ENCODE data around the gene PCBP3.

PCBP3 gene

DNA sequence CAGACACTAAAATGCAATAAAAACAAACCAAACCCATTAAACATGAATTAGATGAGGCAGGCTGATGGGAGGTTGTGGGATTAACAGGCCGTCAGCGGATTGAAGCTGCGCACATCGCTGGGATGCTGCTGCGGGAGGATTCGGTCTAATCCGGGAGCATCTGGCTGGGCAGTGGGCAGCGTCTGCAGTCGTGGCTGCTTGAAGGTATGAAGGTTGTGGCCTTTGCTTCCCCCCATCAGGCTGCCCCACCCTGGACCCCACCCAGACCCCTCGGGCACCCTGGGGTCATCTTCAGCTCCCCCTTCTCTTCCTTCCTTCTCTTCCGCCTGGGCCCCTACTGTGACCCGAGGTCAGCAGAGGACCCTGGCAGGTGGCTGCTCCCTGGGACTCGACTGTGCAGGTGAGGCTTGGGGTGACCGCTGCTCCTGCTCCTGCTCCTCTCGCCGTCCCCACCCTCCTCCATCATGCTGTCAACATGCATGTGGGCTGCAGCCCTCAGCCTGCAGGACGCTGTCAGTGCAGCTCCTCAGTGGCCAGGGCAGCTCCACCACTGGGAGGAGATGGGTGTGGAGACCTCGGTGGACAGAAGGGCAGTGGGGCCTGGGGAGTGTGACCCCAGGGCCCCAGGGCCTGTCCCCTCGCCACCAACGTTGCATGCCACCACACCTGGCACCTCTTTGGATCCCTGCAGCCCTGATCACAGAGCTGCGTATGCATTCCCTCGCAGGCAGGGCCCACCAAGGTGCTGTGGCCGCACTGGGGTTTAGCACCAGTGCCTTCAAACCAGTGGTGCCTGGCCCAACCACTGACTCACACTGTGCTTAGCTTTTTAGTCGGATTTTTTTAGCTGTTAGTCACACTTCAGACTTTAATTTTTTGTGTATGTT is 225.8 kb downstream of the PCBP3 start:
- Histone ChIP-seq H3K9ac (ENCODE audit: low read depth, low read length) (no peak overlapping the region), H3K4me3 (ENCODE audit: low read length) (no peak overlapping the region), H3K4me1 (ENCODE audit: insufficient read depth, low read length) (no peaks in the 10 kb centered on the region), H3K27ac (ENCODE audit: low read length) (no peak overlapping the region), H3K36me3 (ENCODE audit: insufficient read depth, low read depth, low read length) (no peaks in the 10 kb centered on the region), H3K27me3 (ENCODE audit: insufficient read depth, low read length) (no peaks in the 10 kb centered on the region), H3K9me3 (ENCODE audit: insufficient read depth, low read depth, low read length) (no peaks in the 10 kb centered on the region)

DNA sequence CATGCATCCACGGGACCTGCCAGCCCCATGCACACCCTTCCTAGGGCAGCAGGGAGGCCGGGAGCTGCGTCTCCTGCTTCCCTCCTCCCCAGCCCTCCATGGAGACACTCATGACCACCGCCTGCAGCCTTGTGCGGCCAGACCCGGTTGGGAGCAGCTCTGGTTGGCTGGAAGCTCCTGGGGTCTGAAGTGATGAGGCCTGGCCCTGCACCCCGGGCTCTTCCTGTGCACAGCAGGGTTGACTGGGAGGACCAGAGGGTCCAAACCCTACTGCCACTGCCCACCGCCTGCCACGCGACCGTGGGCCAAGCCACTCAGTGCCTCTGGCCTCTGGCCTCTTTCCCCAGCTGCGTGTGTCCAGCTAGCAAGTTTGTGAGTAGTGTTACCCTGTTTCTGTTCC is 226.9 kb downstream of the PCBP3 start:
- Histone ChIP-seq H3K27ac (ENCODE audit: low read length) (no peak overlapping the region), H3K36me3 (ENCODE audit: insufficient read depth, low read depth, low read length) (no peaks in the 10 kb centered on the region), H3K9me3 (ENCODE audit: insufficient read depth, low read depth, low read length) (no peaks in the 10 kb centered on the region), H3K9ac (ENCODE audit: low read depth, low read length) (no peak overlapping the region), H3K4me3 (ENCODE audit: low read length) (no peak overlapping the region), H3K4me1 (ENCODE audit: insufficient read depth, low read length) (no peaks in the 10 kb centered on the region), H3K27me3 (ENCODE audit: insufficient read depth, low read length) (no peaks in the 10 kb centered on the region)

DNA sequence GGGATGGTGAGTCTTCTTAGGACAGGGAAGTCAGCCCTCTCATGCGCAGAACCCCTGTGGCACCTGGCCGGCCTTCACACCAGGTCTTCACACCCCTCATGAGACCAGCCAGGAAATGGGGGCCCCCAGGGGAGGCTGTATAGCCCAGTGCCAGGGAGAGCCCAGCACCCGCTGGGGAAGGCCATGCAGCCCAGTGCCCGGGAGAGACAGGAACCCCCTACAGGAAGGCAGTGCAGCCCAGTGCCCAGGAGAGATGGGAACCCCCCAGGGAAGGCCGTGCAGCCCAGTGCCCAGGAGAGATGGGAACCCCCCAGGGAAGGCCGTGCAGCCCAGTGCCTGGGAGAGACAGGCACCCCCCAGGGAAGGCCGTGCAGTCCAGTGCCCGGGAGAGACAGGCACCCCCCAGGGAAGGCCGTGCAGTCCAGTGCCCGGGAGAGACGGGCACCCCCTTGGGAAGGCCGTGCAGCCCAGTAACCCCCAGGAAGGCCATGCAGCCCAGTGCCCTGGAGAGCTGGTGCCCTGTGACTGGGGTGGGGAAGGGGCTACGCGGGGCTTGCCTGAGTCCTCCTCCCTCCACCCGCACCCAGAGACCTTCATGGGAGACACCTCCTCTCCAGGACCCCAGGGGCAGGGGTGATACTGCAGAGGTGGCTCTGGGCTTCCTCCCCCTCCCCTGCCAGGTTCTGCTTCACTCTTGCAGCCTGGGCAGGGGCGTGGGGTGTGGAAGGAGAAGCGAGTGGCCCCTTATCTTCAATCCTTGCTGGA is 227.5 kb downstream of the PCBP3 start:
- no peak overlapping the region for H3K9ac ChIP-seq (ENCODE audit: low read depth, low read length)
- H3K36me3 ChIP-seq (ENCODE audit: insufficient read depth, low read depth, low read length) = no peaks in the 10 kb centered on the region
- H3K27me3 ChIP-seq (ENCODE audit: insufficient read depth, low read length) = no peaks in the 10 kb centered on the region
- no peaks in the 10 kb centered on the region for H3K9me3 ChIP-seq (ENCODE audit: insufficient read depth, low read depth, low read length)
- no peak overlapping the region for H3K4me3 ChIP-seq (ENCODE audit: low read length)
- no peaks in the 10 kb centered on the region for H3K4me1 ChIP-seq (ENCODE audit: insufficient read depth, low read length)
- no peak overlapping the region for H3K27ac ChIP-seq (ENCODE audit: low read length)

GRCh38 chr21:45871616-45872236 is 228.2 kb downstream of the PCBP3 start:
- Histone ChIP-seq H3K9me3 (ENCODE audit: insufficient read depth, low read depth, low read length) (no peaks in the 10 kb centered on the region), H3K4me1 (ENCODE audit: insufficient read depth, low read length) (no peaks in the 10 kb centered on the region), H3K36me3 (ENCODE audit: insufficient read depth, low read depth, low read length) (no peaks in the 10 kb centered on the region), H3K4me3 (ENCODE audit: low read length) (no peak overlapping the region), H3K27ac (ENCODE audit: low read length) (no peak overlapping the region), H3K27me3 (ENCODE audit: insufficient read depth, low read length) (no peaks in the 10 kb centered on the region), H3K9ac (ENCODE audit: low read depth, low read length) (no peak overlapping the region)

GRCh38 chr21:45872471-45872870 is 228.9 kb downstream of the PCBP3 start:
- Histone ChIP-seq H3K4me1 (ENCODE audit: insufficient read depth, low read length) (no peaks in the 10 kb centered on the region), H3K9me3 (ENCODE audit: insufficient read depth, low read depth, low read length) (no peaks in the 10 kb centered on the region), H3K36me3 (ENCODE audit: insufficient read depth, low read depth, low read length) (no peaks in the 10 kb centered on the region), H3K27me3 (ENCODE audit: insufficient read depth, low read length) (no peaks in the 10 kb centered on the region), H3K27ac (ENCODE audit: low read length) (no peak overlapping the region), H3K9ac (ENCODE audit: low read depth, low read length) (no peak overlapping the region), H3K4me3 (ENCODE audit: low read length) (no peak overlapping the region)

DNA sequence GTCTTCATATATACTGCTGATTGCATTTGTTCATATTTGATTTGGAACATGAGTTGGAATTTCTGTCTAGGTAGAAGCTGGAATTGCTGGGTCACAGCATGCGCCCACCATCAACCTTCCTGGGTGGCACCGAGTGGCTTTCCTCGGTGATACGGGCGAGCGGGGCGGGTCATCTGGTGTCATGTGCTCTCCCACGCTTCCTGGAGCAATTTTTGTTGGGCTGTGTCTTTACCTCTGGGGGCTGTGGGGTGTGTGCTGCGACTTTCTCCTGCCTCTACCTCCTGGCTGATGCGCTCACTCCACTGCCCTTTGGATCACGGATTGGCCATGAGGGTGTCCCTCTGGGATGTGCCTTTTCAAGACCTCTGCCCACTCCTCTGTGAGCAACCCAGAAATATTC is 229.4 kb downstream of the PCBP3 start:
- H3K9ac ChIP-seq (ENCODE audit: low read depth, low read length) = no peak overlapping the region
- H3K27me3 ChIP-seq (ENCODE audit: insufficient read depth, low read length) = no peaks in the 10 kb centered on the region
- no peaks in the 10 kb centered on the region for H3K9me3 ChIP-seq (ENCODE audit: insufficient read depth, low read depth, low read length)
- H3K36me3 ChIP-seq (ENCODE audit: insufficient read depth, low read depth, low read length) = no peaks in the 10 kb centered on the region
- no peak overlapping the region for H3K4me3 ChIP-seq (ENCODE audit: low read length)
- no peak overlapping the region for H3K27ac ChIP-seq (ENCODE audit: low read length)
- no peaks in the 10 kb centered on the region for H3K4me1 ChIP-seq (ENCODE audit: insufficient read depth, low read length)

- Histone ChIP-seq H3K4me1 (ENCODE audit: insufficient read depth, low read length) (no peaks in the 10 kb centered on the region), H3K36me3 (ENCODE audit: insufficient read depth, low read depth, low read length) (no peaks in the 10 kb centered on the region), H3K9ac (ENCODE audit: low read depth, low read length) (no peak overlapping the region), H3K27me3 (ENCODE audit: insufficient read depth, low read length) (no peaks in the 10 kb centered on the region), H3K9me3 (ENCODE audit: insufficient read depth, low read depth, low read length) (no peaks in the 10 kb centered on the region), H3K4me3 (ENCODE audit: low read length) (no peak overlapping the region), H3K27ac (ENCODE audit: low read length) (no peak overlapping the region)
Measured at GRCh38 chr21:45873418-45873817, 229.9 kb downstream of the PCBP3 start.

DNA sequence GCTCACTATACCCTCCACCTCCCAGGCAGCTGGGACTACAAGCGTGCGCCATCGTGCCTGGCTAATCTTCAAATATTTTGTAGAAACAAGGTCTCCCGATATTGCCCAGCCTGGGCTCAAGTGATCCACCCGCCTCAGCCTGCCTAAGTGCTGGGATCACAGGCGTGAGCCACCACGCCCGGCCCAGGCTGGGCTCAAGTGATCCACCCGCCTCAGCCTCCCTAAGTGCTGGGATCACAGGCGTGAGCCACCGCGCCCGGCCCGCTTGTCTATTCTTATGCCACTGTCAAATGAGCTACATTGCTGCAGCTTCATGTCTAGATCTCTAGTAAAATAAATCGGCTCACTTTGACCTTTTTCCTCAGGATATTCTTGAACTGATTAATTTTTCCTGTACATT is 230.3 kb downstream of the PCBP3 start:
- Histone ChIP-seq H3K4me1 (ENCODE audit: insufficient read depth, low read length) (no peaks in the 10 kb centered on the region), H3K4me3 (ENCODE audit: low read length) (no peak overlapping the region), H3K9me3 (ENCODE audit: insufficient read depth, low read depth, low read length) (no peaks in the 10 kb centered on the region), H3K27me3 (ENCODE audit: insufficient read depth, low read length) (no peaks in the 10 kb centered on the region), H3K36me3 (ENCODE audit: insufficient read depth, low read depth, low read length) (no peaks in the 10 kb centered on the region), H3K27ac (ENCODE audit: low read length) (no peak overlapping the region), H3K9ac (ENCODE audit: low read depth, low read length) (no peak overlapping the region)

- Histone ChIP-seq H3K9ac (ENCODE audit: low read depth, low read length) (no peak overlapping the region), H3K36me3 (ENCODE audit: insufficient read depth, low read depth, low read length) (no peaks in the 10 kb centered on the region), H3K4me1 (ENCODE audit: insufficient read depth, low read length) (no peaks in the 10 kb centered on the region), H3K9me3 (ENCODE audit: insufficient read depth, low read depth, low read length) (no peaks in the 10 kb centered on the region), H3K27me3 (ENCODE audit: insufficient read depth, low read length) (no peaks in the 10 kb centered on the region), H3K4me3 (ENCODE audit: low read length) (no peak overlapping the region), H3K27ac (ENCODE audit: low read length) (no peak overlapping the region)
Measured at GRCh38 chr21:45874716-45875415, 231.3 kb downstream of the PCBP3 start.

- Histone ChIP-seq H3K4me1 (ENCODE audit: insufficient read depth, low read length) (no peaks in the 10 kb centered on the region), H3K27ac (ENCODE audit: low read length) (no peak overlapping the region), H3K36me3 (ENCODE audit: insufficient read depth, low read depth, low read length) (no peaks in the 10 kb centered on the region)
Measured at GRCh38 chr21:45875416-45875760, 231.9 kb downstream of the PCBP3 start.

DNA sequence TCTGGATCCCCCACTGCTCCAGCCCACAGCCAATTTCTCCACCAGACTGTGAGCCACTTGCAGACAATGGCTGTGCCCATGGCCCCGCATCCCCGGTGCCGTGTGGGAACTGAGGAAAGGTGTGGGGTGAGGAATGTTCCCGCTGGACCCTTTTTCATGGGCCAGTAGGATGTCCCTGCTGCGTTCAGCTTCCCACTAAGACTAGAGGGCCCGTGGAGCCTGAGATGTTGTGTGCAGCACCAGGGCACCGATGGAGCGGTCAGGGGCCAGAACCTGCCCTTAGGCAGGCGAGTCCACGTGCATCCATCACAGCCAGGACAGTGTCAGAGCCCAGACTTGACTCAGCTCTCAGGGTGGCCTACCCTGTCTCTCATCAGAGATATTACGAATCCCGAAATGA is 232.4 kb downstream of the PCBP3 start:
- Histone ChIP-seq H3K9me3 (ENCODE audit: insufficient read depth, low read depth, low read length) (no peaks in the 10 kb centered on the region), H3K36me3 (ENCODE audit: insufficient read depth, low read depth, low read length) (no peaks in the 10 kb centered on the region), H3K27me3 (ENCODE audit: insufficient read depth, low read length) (no peaks in the 10 kb centered on the region), H3K9ac (ENCODE audit: low read depth, low read length) (no peak overlapping the region), H3K4me3 (ENCODE audit: low read length) (no peak overlapping the region), H3K4me1 (ENCODE audit: insufficient read depth, low read length) (no peaks in the 10 kb centered on the region), H3K27ac (ENCODE audit: low read length) (no peak overlapping the region)

More at GRCh38 chr21:45875416-45875760, 231.9 kb downstream of the PCBP3 start:
- Histone ChIP-seq H3K27me3 (ENCODE audit: insufficient read depth, low read length) (no peaks in the 10 kb centered on the region), H3K9ac (ENCODE audit: low read depth, low read length) (no peak overlapping the region), H3K4me3 (ENCODE audit: low read length) (no peak overlapping the region), H3K9me3 (ENCODE audit: insufficient read depth, low read depth, low read length) (no peaks in the 10 kb centered on the region)
